ENCODE results near the gene RANBP2. TPM values are rescaled to one million over a fixed set of nuclear protein-coding genes. Genes with fewer than 3 reads are reported as not detected.

The RANBP2 gene
- total RNA-seq, result 128 TPM

DNA sequence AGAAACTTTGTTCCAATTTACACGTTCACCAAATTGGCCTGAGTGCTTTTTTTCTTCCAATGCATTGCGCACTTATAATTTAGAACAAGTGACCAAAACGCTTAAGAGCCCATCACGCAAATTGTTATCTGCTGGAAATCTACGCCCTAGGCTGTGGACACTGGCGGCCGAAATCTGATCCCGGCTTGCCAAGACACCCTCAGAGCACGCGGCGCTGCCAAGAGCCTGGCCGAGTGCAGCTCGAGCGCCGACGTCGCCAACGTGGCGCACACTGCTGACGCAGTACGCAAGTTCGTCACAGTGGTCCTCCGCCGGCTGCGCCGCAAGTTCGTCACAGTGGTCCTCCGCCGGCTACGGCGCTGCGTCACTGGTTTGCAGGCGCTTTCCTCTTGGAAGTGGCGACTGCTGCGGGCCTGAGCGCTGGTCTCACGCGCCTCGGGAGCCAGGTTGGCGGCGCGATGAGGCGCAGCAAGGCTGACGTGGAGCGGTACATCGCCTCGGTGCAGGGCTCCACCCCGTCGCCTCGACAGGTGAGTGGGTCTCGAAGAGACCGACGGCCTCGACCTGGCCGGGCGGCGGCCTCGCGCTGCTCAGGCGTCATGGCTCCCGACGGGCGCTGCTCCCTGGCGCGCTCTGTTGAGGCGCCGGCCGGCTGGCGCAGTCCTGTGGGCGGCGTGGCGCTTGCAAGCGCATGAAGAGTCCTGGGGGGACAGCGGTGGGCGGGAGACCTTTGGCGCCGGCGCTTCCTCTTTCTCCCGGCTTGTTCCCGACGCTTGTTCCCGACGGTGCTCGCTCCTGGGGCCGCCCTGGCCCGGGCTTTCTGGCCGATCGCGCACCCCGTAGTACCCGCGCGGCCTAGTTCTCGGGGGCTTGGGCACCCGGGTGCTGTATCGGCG lies at the start of gene RANBP2:
TSS of gene RANBP2 (plus strand) at position 334 of the 896 bp plus-strand sequence. CDS start at position 459, 125 bp downstream.

DNA sequence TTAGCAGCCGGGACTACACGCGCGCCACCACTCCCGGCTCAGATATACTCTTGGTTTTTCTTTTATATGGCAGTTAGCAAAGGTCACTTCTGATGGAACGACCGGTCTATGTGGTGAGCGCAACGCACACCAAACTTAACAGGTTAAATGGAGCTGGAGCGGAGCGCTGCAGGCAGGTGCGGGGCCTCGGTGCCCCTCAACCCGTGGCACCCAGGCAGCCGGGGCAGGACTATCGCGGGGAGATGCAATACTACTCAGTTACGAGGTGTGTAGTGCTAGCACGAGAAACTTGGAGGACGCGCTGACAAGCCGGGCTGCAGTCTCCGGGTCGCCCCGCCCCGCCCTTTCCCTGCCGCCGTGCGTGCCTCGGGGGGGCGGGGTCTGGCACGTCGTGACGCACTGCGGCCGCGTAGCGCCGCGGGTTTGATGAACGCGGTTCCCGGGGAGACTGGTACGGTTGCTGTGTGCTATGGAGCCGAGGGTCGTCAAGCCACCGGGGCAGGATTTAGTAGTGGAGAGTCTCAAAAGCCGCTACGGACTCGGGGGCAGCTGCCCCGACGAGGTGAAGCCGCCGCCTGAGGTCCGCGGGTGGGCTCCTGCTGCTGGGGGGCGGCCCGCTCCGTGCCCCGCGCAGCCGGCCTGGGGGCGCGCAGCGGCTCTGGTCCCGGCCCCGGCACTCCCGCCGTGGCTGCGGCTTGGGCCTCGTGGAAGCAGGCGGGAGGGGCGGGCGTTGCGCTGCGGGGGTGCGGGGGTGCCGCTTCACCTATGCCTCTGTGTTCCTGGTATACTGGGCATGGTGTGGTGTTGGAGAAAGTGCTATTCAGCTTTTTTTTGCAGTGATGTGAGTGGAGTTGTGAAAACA lies 67.3 kb downstream of the RANBP2 start, which contains the start of gene CCDC138:
TSS of gene CCDC138 (plus strand) at position 418 of the 862 bp plus-strand sequence. CDS start at position 470, 52 bp downstream.

Small RNAs within 50 kb of the gene (small RNA-seq; reads per million reads assigned to genes)
- not detected for gene AC010095.1 (ENCODE audit: low replicate concordance)

Other genes with a start within 250 kb of the RANBP2 start
- gene LIMS1, start 185.0 kb upstream of the RANBP2 start, total RNA-seq, result 20.7 TPM
- gene CCDC138, start 67.3 kb downstream of the RANBP2 start, total RNA-seq, result 41.3 TPM

Data from parietal lobe (tissue), 2 donors.